A673 (cell line): ENCODE results near the gene CEP41. TPM values are rescaled to one million over a fixed set of nuclear protein-coding genes. Genes with fewer than 3 reads are reported as not detected.

Experiments used
- BruUV-seq: library from RNA; stranded (reverse); fragments of 400-500 nt; replicated peaks from 2 replicates; lab custom pipeline; 2021; lab: Mats Ljungman, UMichigan
- CTCF ChIA-PET: fragments of 300-600 bp; sonication (Branson Sonifier 250); formaldehyde crosslinking; loops from one replicate; lab custom pipeline; 2022; ENCODE audit warnings: antibody characterized with exemption; lab: Charles Lee
- POLR2A ChIA-PET: fragments of 300-600 bp; sonication (Branson Sonifier 250); formaldehyde crosslinking; loops from one replicate; lab custom pipeline; 2022; ENCODE audit warnings: antibody characterized with exemption; ENCODE audit not compliant: low non-redundant PET; lab: Charles Lee
- DNase-seq: peaks from one replicate; pipeline ENCODE4 v3.0.0-alpha.2; 2015; ENCODE audit warnings: low spot score
- H3K27ac ChIP-seq: fragments of 200-600 bp; sonication (generic); 2 replicates; pipeline ENCODE4 v1.5.1; 2016; ENCODE audit warnings: mixed run types, low read depth, mild to moderate bottlenecking, mixed read lengths, antibody characterized with exemption, low read length; ENCODE audit not compliant: poor library complexity, severe bottlenecking
- H3K27me3 ChIP-seq: fragments of 200-600 bp; sonication (generic); replicated peaks from 2 replicates; pipeline ENCODE4 v1.6.1; 2017; ENCODE audit warnings: mixed run types, low read depth, mild to moderate bottlenecking, mixed read lengths, antibody characterized with exemption, low read length; ENCODE audit not compliant: insufficient read depth, poor library complexity
- H3K36me3 ChIP-seq: fragments of 200-600 bp; sonication (generic); 2 replicates; pipeline ENCODE4 v1.6.1; 2016; ENCODE audit warnings: mixed run types, mild to moderate bottlenecking, mixed read lengths, antibody characterized with exemption, low read length; ENCODE audit not compliant: insufficient read depth, poor library complexity, severe bottlenecking
- H3K4me1 ChIP-seq: fragments of 200-600 bp; sonication (generic); 2 replicates; pipeline ENCODE4 v1.6.1; 2017; ENCODE audit warnings: mixed run types, mild to moderate bottlenecking, mixed read lengths, antibody characterized with exemption, low read length; ENCODE audit not compliant: insufficient read depth, poor library complexity, severe bottlenecking
- H3K4me3 ChIP-seq: fragments of 200-600 bp; sonication (generic); 2 replicates; pipeline ENCODE4 v1.5.1; 2016; ENCODE audit warnings: low read depth, mixed run types, mild to moderate bottlenecking, mixed read lengths, low read length; ENCODE audit not compliant: poor library complexity, severe bottlenecking
- H3K9me3 ChIP-seq: fragments of 200-600 bp; sonication (generic); 2 replicates; pipeline ENCODE4 v1.6.1; 2016; ENCODE audit warnings: mixed run types, low read depth, mild to moderate bottlenecking, mixed read lengths, antibody characterized with exemption, low read length; ENCODE audit not compliant: poor library complexity, severe bottlenecking
- CTCF ChIP-seq: fragments of 300-800, 200-600 bp; sonication (generic); conservative IDR thresholded peaks from 2 replicates; pipeline ENCODE4 v1.5.1; 2017; ENCODE audit warnings: low read depth, mild to moderate bottlenecking, antibody characterized with exemption, low read length, moderate library complexity, mixed read lengths
- EZH2 ChIP-seq: fragments of 200-600 bp; sonication (generic); IDR thresholded peaks from 2 replicates; pipeline ENCODE4 v1.6.1; 2017; ENCODE audit warnings: borderline replicate concordance, low read depth, mild to moderate bottlenecking, mixed read lengths, antibody characterized with exemption, low read length; ENCODE audit not compliant: poor library complexity, severe bottlenecking
- intact Hi-C: fragments of 100-400 bp; cut with micrococcal nuclease; formaldehyde crosslinking; loops from one replicate; pipeline ENCODE4 v1.10.0; 2022; ENCODE audit not compliant: unreplicated experiment
- total RNA-seq: library from RNA; stranded (reverse); gene quantifications from 2 replicates; pipeline ENCODE4 v1.2.3, GENCODE V29; 2021

CEP41 gene
- total RNA-seq, 1 experiment from 2014 or later: 25.7 TPM

GRCh38 chr7:130352194-130353074 lies 88.4 kb downstream of the CEP41 start:
- H3K4me1 ChIP-seq: peaks cover 18% of the 10 kb centered on the region
- BruUV-seq: no TSS peak
- H3K27me3 ChIP-seq: no peaks in the 10 kb centered on the region
- DNase-seq: peak; percentile 31
- no peaks in the 10 kb centered on the region for H3K9me3 ChIP-seq
- no peak overlapping the region for H3K4me3 ChIP-seq
- ChIA-PET POLR2A (no interaction called here), CTCF (no interaction called here)
- intact Hi-C loops: loop anchor here (2.0 kb wide), 1 partner anchor 74 kb away; no protein-coding TSS in a partner anchor
- TF ChIP-seq EZH2: no peak
- TF ChIP-seq CTCF: no peak
- no peaks in the 10 kb centered on the region for H3K36me3 ChIP-seq
- H3K27ac ChIP-seq: no peak overlapping the region

- Histone ChIP-seq H3K27me3 (no peaks in the 10 kb centered on the region), H3K4me3 (no peak overlapping the region), H3K36me3 (no peaks in the 10 kb centered on the region), H3K9me3 (no peaks in the 10 kb centered on the region), H3K4me1 (peaks cover 15% of the 10 kb centered on the region), H3K27ac (no peak overlapping the region)
- TF ChIP-seq EZH2: no peak
- TF ChIP-seq CTCF: no peak
- no peak for DNase-seq
- POLR2A ChIA-PET: no interaction called here
- intact Hi-C loops: loop anchor here (2.0 kb wide), 1 partner anchor 73 kb away; no protein-coding TSS in a partner anchor
- CTCF ChIA-PET: no interaction called here
- BruUV-seq: no TSS peak
Observed at GRCh38 chr7:130351791-130352090, 89.1 kb downstream of the CEP41 start.

GRCh38 chr7:130350945-130351790 lies 89.6 kb downstream of the CEP41 start:
- no TSS peak for BruUV-seq
- peaks cover 10% of the 10 kb centered on the region for H3K4me1 ChIP-seq
- DNase-seq: no peak
- H3K9me3 ChIP-seq: no peaks in the 10 kb centered on the region
- POLR2A ChIA-PET: no interaction called here
- no peaks in the 10 kb centered on the region for H3K27me3 ChIP-seq
- CTCF ChIA-PET: no interaction called here
- intact Hi-C loops: no loop called here
- no peak overlapping the region for H3K4me3 ChIP-seq
- no peak overlapping the region for H3K27ac ChIP-seq
- H3K36me3 ChIP-seq: no peaks in the 10 kb centered on the region
- TF ChIP-seq EZH2: no peak
- no peak for TF ChIP-seq CTCF
